Fibroblast of the aortic adventitia (primary cell): ENCODE results near the gene ELK4. TPM values are rescaled to one million over a fixed set of nuclear protein-coding genes. Genes with fewer than 3 reads are reported as not detected.

ENCODE experiments used
- DNase-seq: peaks from one replicate; pipeline ENCODE4 v3.0.0-alpha.2; 2010; ENCODE audit warnings: low read depth
- H3K4me3 ChIP-seq: 2 replicates; pipeline ENCODE4 v1.5.1; 2011; ENCODE audit warnings: low read depth, mild to moderate bottlenecking, control low read depth, low read length, moderate library complexity
- total RNA-seq: library from RNA; depleted of rRNA; stranded (reverse); fragments of >200 nt; gene quantifications from 2 replicates; pipeline ENCODE4 v1.2.3, GENCODE V29; 2012; ENCODE audit warnings: low replicate concordance
- TF ChIP-seq, protein P1 (sequence below): IDR thresholded peaks from 2 replicates; pipeline ENCODE4 v1.5.1; 2011; ENCODE audit warnings: mild to moderate bottlenecking, low read length, control low read depth, inconsistent platforms; ENCODE audit not compliant: insufficient read depth

The ELK4 gene
- total RNA-seq, 1 donor: 40.9 TPM

DNA sequence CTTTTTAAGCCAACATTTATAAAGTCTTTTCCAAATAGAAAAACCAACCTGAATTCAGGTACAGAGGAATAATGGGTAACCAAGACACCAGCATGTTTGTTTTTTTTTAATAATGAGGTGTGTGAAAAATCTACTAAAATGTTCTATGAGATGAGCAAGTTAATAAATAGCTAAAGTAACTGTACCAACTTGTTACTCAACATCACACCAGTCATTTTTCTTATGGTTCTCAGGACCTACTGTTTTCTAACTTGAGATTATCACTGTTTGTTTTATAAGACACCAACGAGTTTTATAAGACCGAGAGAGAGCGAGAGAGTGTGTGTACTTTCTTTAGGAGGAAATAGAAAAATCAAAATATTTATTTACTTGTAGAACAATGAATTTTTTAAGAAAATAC lies 12.4 kb downstream of the ELK4 start:
- TF ChIP-seq, protein P1, sequence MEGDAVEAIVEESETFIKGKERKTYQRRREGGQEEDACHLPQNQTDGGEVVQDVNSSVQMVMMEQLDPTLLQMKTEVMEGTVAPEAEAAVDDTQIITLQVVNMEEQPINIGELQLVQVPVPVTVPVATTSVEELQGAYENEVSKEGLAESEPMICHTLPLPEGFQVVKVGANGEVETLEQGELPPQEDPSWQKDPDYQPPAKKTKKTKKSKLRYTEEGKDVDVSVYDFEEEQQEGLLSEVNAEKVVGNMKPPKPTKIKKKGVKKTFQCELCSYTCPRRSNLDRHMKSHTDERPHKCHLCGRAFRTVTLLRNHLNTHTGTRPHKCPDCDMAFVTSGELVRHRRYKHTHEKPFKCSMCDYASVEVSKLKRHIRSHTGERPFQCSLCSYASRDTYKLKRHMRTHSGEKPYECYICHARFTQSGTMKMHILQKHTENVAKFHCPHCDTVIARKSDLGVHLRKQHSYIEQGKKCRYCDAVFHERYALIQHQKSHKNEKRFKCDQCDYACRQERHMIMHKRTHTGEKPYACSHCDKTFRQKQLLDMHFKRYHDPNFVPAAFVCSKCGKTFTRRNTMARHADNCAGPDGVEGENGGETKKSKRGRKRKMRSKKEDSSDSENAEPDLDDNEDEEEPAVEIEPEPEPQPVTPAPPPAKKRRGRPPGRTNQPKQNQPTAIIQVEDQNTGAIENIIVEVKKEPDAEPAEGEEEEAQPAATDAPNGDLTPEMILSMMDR: no peak
- H3K4me3 ChIP-seq: no peak overlapping the region
- DNase-seq: no peak

DNA sequence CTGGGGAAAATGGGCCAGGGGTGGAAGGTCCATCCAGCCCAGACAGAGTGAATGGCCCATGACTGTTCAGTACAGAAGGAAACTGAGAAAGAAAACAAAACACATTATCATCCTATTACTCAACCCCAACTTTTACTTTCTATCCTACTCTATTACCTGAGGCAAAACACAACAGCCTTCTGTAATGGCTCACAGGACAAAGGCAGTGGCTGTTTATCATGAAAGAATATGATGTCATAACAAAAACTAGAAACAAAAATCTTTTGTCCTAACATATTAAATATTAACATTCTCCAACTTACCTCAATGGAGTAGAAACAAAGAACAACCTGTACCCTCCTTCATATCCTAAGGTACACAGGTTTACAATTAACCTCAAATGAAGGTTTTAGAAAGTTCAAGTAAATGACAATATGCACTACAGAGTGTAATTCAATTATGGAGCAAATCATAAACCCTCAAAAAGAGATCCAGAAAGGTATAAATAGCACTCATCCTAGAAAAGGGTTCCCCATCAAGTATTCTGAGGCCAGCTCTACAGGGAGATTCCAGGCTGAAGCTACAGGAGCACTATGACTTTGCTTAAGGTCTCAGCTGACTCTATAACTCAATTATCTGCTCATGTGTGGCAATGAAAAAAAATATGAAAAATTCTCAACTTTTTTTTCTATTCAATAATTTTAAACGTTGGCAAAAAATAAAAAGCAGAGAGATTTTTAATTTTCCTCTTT lies 15.1 kb downstream of the ELK4 start:
- TF ChIP-seq, protein P1: no peak
- H3K4me3 ChIP-seq: no peak overlapping the region
- no peak for DNase-seq

DNA sequence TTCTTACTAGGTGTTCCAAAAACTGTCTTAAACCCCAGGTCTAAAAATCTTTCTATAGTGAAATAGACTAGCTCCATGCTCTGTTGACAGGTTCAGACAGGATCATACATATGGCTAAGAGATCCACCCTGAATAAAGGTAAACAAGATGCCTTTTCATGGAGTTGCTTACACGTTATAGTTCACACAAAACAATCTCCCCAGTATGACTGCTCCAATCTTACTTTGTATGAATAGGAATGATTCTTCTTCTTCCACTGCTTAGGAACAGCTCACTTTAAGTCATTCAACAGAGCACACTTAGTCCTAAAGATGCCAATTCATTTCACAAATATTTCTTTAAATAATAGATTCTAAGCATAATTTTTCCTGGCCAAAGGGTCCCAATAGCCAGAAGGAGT lies 16.0 kb downstream of the ELK4 start:
- DNase-seq: no peak
- TF ChIP-seq, protein P1: no peak
- H3K4me3 ChIP-seq: no peak overlapping the region

DNA sequence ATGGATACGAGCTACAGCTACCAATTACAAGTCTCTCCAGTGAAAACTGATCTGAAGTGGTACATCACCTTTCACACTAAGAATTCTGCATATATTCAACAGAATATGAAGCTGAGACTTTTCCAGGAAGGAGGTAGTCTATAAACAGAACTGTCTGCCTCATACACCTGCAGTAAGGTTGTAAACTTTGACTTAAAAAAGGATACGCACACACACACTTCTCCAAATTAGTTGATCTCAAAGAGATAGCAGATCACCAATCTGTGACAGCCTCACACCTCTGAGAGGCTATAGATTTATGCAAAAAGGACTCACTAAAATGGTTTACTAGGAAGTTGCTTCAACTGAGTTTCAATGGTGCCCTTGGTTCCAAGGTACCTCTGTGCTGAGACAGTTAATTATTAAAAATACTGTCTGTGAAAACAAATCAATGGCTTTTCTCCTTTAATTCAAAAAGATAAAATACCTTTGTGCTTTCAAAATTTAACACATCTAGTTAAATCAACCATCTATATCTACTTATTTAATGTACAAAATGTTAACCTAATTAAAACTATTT lies 17.9 kb downstream of the ELK4 start:
- TF ChIP-seq, protein P1: no peak
- H3K4me3 ChIP-seq: no peak overlapping the region
- no peak for DNase-seq

DNA sequence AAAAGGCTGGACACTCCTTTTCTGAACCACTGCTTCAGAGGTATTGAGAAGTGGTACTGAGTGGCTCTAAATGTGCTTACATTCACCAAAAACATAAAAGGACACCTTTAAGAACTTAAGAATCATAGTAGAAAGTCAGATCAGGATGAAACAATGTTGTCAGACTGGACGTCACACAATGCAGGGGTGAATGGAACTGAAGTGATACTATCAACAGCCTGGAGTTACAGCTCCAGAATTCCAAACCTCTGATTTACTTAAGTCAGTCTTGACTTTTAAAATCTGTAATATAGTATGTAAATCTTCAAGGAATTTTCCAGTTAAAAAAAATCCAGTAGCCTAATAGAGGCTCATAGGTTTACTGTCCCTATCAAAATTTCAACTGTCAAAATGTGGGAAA lies 19.3 kb downstream of the ELK4 start:
- DNase-seq: no peak

DNA sequence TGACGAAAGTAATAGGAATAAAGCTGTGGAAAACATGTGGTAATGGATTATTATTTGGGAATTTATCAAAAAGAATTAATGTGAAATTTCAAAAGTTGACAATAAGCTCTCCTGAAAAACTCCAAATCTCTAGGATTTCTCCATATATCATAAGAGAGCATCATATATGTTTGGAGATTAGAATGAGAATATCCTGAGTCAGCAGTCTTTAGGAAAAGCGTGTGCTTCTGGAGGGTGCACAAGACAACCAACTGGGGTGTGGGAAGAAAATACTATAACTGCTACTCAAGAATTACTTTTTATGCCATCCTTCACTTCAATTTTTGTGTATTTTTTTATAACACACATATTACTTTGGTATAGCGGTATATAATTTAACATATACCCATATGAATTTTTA lies 19.7 kb downstream of the ELK4 start:
- TF ChIP-seq, protein P1: no peak
- H3K4me3 ChIP-seq: no peak overlapping the region
- no peak for DNase-seq

More for the DNA sequence above, 19.3 kb downstream of the ELK4 start:
- no peak overlapping the region for H3K4me3 ChIP-seq
- TF ChIP-seq, protein P1: no peak
